ENCODE measurements around the gene SLC39A7.

- TF ChIP-seq, protein P1, sequence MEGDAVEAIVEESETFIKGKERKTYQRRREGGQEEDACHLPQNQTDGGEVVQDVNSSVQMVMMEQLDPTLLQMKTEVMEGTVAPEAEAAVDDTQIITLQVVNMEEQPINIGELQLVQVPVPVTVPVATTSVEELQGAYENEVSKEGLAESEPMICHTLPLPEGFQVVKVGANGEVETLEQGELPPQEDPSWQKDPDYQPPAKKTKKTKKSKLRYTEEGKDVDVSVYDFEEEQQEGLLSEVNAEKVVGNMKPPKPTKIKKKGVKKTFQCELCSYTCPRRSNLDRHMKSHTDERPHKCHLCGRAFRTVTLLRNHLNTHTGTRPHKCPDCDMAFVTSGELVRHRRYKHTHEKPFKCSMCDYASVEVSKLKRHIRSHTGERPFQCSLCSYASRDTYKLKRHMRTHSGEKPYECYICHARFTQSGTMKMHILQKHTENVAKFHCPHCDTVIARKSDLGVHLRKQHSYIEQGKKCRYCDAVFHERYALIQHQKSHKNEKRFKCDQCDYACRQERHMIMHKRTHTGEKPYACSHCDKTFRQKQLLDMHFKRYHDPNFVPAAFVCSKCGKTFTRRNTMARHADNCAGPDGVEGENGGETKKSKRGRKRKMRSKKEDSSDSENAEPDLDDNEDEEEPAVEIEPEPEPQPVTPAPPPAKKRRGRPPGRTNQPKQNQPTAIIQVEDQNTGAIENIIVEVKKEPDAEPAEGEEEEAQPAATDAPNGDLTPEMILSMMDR (IDR thresholded peaks at IDR 0.05; ENCODE audit: low read length) = no peak
- TF ChIP-seq EZH2 (IDR thresholded peaks at IDR 0.05; ENCODE audit: borderline replicate concordance, low read length) = no peak
Observed at GRCh38 chr6:33154349-33154748, 46.3 kb upstream of the SLC39A7 start.
